HepG2 (cell line): ENCODE data around the gene INHA.

Experiments
- CBX5 ChIP-seq: sonication (generic); formaldehyde crosslinking; IDR thresholded peaks from 2 replicates; pipeline ENCODE4 v1.4.0; 2020; ENCODE audit warnings: missing genetic modification reagents, borderline replicate concordance
- CTCF ChIP-seq: sonication (generic); formaldehyde crosslinking; IDR thresholded peaks from 2 replicates; pipeline ENCODE4 v1.5.0; 2020; ENCODE audit warnings: mild to moderate bottlenecking, missing genetic modification reagents, moderate library complexity
- HNF4G ChIP-seq, 2 experiments: sonication (generic) in 1 of 2; formaldehyde crosslinking in 1 of 2; IDR thresholded peaks; 2 replicates each; pipeline versions ENCODE4 v1.4.0 to v1.6.1; 2011 to 2020; ENCODE audit warnings: borderline replicate concordance in 2 of 2, low read depth in 2 of 2, mild to moderate bottlenecking in 2 of 2, low read length in 1 of 2, missing genetic modification reagents in 1 of 2, moderate library complexity in 1 of 2
- HOXA7 ChIP-seq: sonication (generic); formaldehyde crosslinking; IDR thresholded peaks from 2 replicates; pipeline ENCODE4 v1.8.1; 2022; ENCODE audit warnings: mild to moderate bottlenecking, missing genetic modification reagents, moderate library complexity
- KDM3A ChIP-seq: IDR thresholded peaks from 2 replicates; pipeline ENCODE4 v1.6.1; 2018; ENCODE audit warnings: low read depth, missing compliant biosample characterization
- NR2F6 ChIP-seq, 2 experiments: IDR thresholded peaks; 2 replicates each; pipeline ENCODE4 v1.6.1; 2016; ENCODE audit warnings: antibody characterized with exemption in 1 of 2, mild to moderate bottlenecking in 1 of 2
- PHF20 ChIP-seq: sonication (generic); formaldehyde crosslinking; IDR thresholded peaks from 2 replicates; pipeline ENCODE4 v1.5.0; 2020; ENCODE audit warnings: mild to moderate bottlenecking, missing genetic modification reagents
- POLR2AphosphoS5 ChIP-seq: IDR thresholded peaks from 2 replicates; pipeline ENCODE4 v1.6.1; 2012; ENCODE audit warnings: low read depth, low read length
- TARDBP ChIP-seq: sonication (generic); formaldehyde crosslinking; IDR thresholded peaks from 2 replicates; pipeline ENCODE4 v1.8.0; 2022; ENCODE audit warnings: mild to moderate bottlenecking, missing genetic modification reagents
- ZBTB1 ChIP-seq: sonication (generic); formaldehyde crosslinking; IDR thresholded peaks from 2 replicates; pipeline ENCODE4 v1.4.0; 2020; ENCODE audit warnings: missing genetic modification reagents, borderline replicate concordance
- ZBTB8A ChIP-seq: sonication (generic); formaldehyde crosslinking; IDR thresholded peaks from 2 replicates; pipeline ENCODE4 v1.4.0; 2020; ENCODE audit warnings: mild to moderate bottlenecking, low read depth, missing genetic modification reagents, borderline replicate concordance
- ZNF24 ChIP-seq: fragments of 450-650 bp; IDR thresholded peaks from 2 replicates; pipeline ENCODE4 v1.6.1; 2017; ENCODE audit warnings: antibody characterized with exemption, mild to moderate bottlenecking
- ZNF597 ChIP-seq: sonication (generic); formaldehyde crosslinking; IDR thresholded peaks from 2 replicates; pipeline ENCODE4 v1.5.0; 2020; ENCODE audit warnings: missing genetic modification reagents

- no peak for TF ChIP-seq ZNF597
- TF ChIP-seq CBX5 (CRISPR knock-in tag) = no peak
- TF ChIP-seq HNF4G (IDR thresholded peaks at IDR 0.05; ENCODE audit: borderline replicate concordance, low read depth, low read length) = no peak
- no peak for TF ChIP-seq HNF4G (CRISPR knock-in tag; IDR thresholded peaks at IDR 0.05; ENCODE audit: borderline replicate concordance, low read depth)
- TF ChIP-seq POLR2AphosphoS5 = no peak
- TF ChIP-seq HOXA7 (CRISPR knock-in tag) = no peak
- no peak for TF ChIP-seq PHF20 (CRISPR knock-in tag)
- TF ChIP-seq CTCF (CRISPR knock-in tag) = no peak
- no peak for TF ChIP-seq TARDBP
- TF ChIP-seq ZBTB8A (CRISPR knock-in tag) = no peak
- no peak for TF ChIP-seq ZNF24
- no peak for TF ChIP-seq NR2F6 (IDR thresholded peaks at IDR 0.05)
- TF ChIP-seq NR2F6 (CRISPR knock-in tag; IDR thresholded peaks at IDR 0.05) = no peak
- no peak for TF ChIP-seq KDM3A (CRISPR knock-in tag)
- TF ChIP-seq ZBTB1 (CRISPR knock-in tag) = no peak
Measured at GRCh38 chr2:219536967-219537366, 35.1 kb upstream of the INHA start.
